SU-DHL-6 (cell line): ENCODE measurements around the gene PAWR.

Source experiments
- EZH2phosphoT487 ChIP-seq: fragments of 200-600 bp; sonication (generic), shearing (Covaris generic); conservative IDR thresholded peaks from 2 replicates; pipeline ENCODE4 v1.6.1; 2018; ENCODE audit warnings: mild to moderate bottlenecking, antibody characterized with exemption, low read length, moderate library complexity, mixed read lengths
- TF ChIP-seq, protein P1 (sequence below): fragments of 200-600 bp; sonication (generic); IDR thresholded peaks from one replicate; pipeline ENCODE4 v1.5.1; 2017; ENCODE audit warnings: antibody characterized with exemption, mild to moderate bottlenecking, low read length, moderate library complexity; ENCODE audit not compliant: insufficient read depth, poor library complexity, severe bottlenecking

GRCh38 chr12:79638490-79638889 is 52.3 kb downstream of the PAWR start:
- TF ChIP-seq, protein P1, sequence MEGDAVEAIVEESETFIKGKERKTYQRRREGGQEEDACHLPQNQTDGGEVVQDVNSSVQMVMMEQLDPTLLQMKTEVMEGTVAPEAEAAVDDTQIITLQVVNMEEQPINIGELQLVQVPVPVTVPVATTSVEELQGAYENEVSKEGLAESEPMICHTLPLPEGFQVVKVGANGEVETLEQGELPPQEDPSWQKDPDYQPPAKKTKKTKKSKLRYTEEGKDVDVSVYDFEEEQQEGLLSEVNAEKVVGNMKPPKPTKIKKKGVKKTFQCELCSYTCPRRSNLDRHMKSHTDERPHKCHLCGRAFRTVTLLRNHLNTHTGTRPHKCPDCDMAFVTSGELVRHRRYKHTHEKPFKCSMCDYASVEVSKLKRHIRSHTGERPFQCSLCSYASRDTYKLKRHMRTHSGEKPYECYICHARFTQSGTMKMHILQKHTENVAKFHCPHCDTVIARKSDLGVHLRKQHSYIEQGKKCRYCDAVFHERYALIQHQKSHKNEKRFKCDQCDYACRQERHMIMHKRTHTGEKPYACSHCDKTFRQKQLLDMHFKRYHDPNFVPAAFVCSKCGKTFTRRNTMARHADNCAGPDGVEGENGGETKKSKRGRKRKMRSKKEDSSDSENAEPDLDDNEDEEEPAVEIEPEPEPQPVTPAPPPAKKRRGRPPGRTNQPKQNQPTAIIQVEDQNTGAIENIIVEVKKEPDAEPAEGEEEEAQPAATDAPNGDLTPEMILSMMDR, result no peak
- TF ChIP-seq EZH2phosphoT487, result no peak
